Heart left ventricle (tissue), 16 donors: ENCODE measurements around the gene PCP4. TPM values are rescaled to one million over a fixed set of nuclear protein-coding genes. Genes with fewer than 3 reads are reported as not detected.

ENCODE experiments used
- ATAC-seq, 4 donors: fragments of 200-7000 bp; cut with Tn5 transposase; one replicate each; pipeline ENCODE4 v1.9.1; 2020 to 2022; ENCODE audit warnings: moderate library complexity in 4 of 4, mild to moderate bottlenecking in 3 of 4, moderate number of reproducible peaks in 1 of 4
- DNase-seq, 5 donors: peaks; one replicate each; pipeline ENCODE4 v3.0.0-alpha.2; 2020
- H3K27ac ChIP-seq, 12 donors: fragments of 200-600 bp; sonication (generic) in 4 of 12; one replicate each; pipeline versions ENCODE4 v1.5.0 to v1.8.0; 2016 to 2022; ENCODE audit warnings: mild to moderate bottlenecking in 2 of 12
- H3K27me3 ChIP-seq, 9 donors: fragments of 200-600 bp; sonication (generic) in 2 of 9; one replicate each; pipeline versions ENCODE4 v1.5.1 to v1.8.0; 2016 to 2022; ENCODE audit warnings: mild to moderate bottlenecking in 3 of 9
- H3K36me3 ChIP-seq, 9 donors: fragments of 200-600 bp; sonication (generic) in 2 of 9; one replicate each; pipeline versions ENCODE4 v1.5.0 to v1.8.0; 2018 to 2022; ENCODE audit warnings: mild to moderate bottlenecking in 2 of 9
- H3K4me1 ChIP-seq, 12 donors: fragments of 200-600 bp; sonication (generic) in 4 of 12; one replicate each; pipeline versions ENCODE4 v1.5.0 to v1.8.0; 2016 to 2022; ENCODE audit warnings: mild to moderate bottlenecking in 3 of 12
- H3K4me3 ChIP-seq, 12 donors: fragments of 200-600 bp; sonication (generic) in 4 of 12; one replicate each; pipeline versions ENCODE4 v1.5.0 to v1.8.0; 2017 to 2022; ENCODE audit warnings: mild to moderate bottlenecking in 9 of 12, moderate library complexity in 4 of 12
- H3K9me3 ChIP-seq, 12 donors: fragments of 200-600 bp; sonication (generic) in 4 of 12; one replicate each; pipeline versions ENCODE4 v1.5.0 to v1.8.0; 2016 to 2022; ENCODE audit warnings: mild to moderate bottlenecking in 1 of 12
- POLR2A ChIP-seq, 2 donors: fragments of 450-650 bp; IDR thresholded peaks; one replicate each; pipeline ENCODE4 v1.6.1; 2017; ENCODE audit warnings: antibody characterized with exemption in 2 of 2, mild to moderate bottlenecking in 2 of 2, moderate library complexity in 2 of 2
- whole genome bisulfite sequencing, 4 donors: extraction: QIAGEN DNeasy Blood & Tissue Kit in 2 of 4; methylation state at CpG; one replicate each; pipeline versions ENCODE4 v1.1.5 to v1.1.7; 2013 to 2018; 5-methylcytosine and 5-hydroxymethylcytosine counted together
- intact Hi-C, 10 donors: fragments of 100-400 bp; cut with DNase I; formaldehyde crosslinking; loops; one replicate each; pipeline versions ENCODE4 v1.11.1 to v1.14.2; 2022
- polyA plus RNA-seq, 2 donors: library from polyadenylated mRNA; stranded (reverse); fragments of 200-250 nt; gene quantifications; one replicate each; pipeline ENCODE4 v1.2.3, GENCODE V29; 2013
- total RNA-seq, 9 donors: library from RNA; depleted of rRNA in 2 of 9; stranded (reverse); fragments of >200 nt in 2 of 9; fragmentation: NEBNext Ultra II Directional in 3 of 9; extraction: Animal tissue kit (Norgen Biotek cat#: 25700) in 3 of 9; gene quantifications; one replicate each; pipeline versions ENCODE4 v1.1.0 to v1.2.4, GENCODE V29; 2016 to 2023
- TF ChIP-seq, protein P1 (sequence below), 12 donors: fragments of 200-600 bp; sonication (generic) in 4 of 12; IDR thresholded peaks; one replicate each; pipeline versions ENCODE4 v1.5.0 to v1.8.0; 2018 to 2022; ENCODE audit warnings: antibody characterized with exemption in 12 of 12, mild to moderate bottlenecking in 5 of 12
- donor health status: ischemic (EF 13 %, LVEDD 7.1; RV severe dilation, severe dysfunction).
- donor health status: healthy with polysubstance abuse.
- donor health status: DM: no; HTN: yes; CAD: no.
- donor health status: DM: no; HTN: no; CAD: no.
- donor health status: ischemic (EF 25% LVEDD 6.9; RV normal size, moderate dysfunction).
- donor health status: ischemic (EF 25% LVEDD 5.7; RV mildly dilated, moderate dysfunction).
- donor health status: healthy.
- donor health status: DM: yes; HTN: yes; CAD: no.
- donor health status: ischemic (EF 35%, LVEDD 5.7; RV mildly dilated, moderate dysfunction).
- donor health status: nonischemic (EF 11% LVEDD 7.7; RV severe dilation, severe dysfunction).
- donor health status: DM: yes; HTN: yes; CAD: no.
- donor health status: PGD.
- donor health status: ischemic (EF 29% LVEDD 5.4; RV normal size, mild dysfunction).
- donor health status: nonischemic (EF 23%, LVEDD 6.1; RV moderate dilation, normal function).

PCP4 gene
- total and polyA plus RNA-seq, 11 donors, result 0.64 to 9.6 (median 3.9) TPM

DNA sequence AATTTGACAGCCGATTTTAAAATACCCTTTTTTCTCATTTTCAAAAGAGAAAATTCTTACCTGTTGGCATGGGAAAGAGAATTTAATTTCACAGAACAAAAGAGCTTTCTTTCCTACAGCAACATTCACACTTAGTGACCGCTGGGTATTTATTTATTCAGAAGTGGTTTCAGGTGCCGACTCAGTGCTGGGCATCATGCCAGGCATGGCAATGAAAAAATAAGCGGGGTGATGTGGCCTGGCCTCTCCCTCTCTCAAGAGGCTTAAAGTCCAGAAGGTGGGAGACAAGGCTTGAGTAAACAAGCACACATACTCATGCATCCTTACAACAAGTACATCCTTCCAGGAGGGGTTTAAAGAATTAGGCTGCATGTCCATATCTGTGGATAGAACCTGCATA, 4.1 kb upstream of the PCP4 start:
- no peak for DNase-seq
- H3K27ac ChIP-seq, result no peak overlapping the region
- no peaks in the 10 kb centered on the region for H3K4me1 ChIP-seq
- H3K27me3 ChIP-seq, result no peaks in the 10 kb centered on the region
- no peak for ATAC-seq
- H3K4me3 ChIP-seq, result no peak overlapping the region
- no peaks in the 10 kb centered on the region for H3K36me3 ChIP-seq
- no peak for TF ChIP-seq POLR2A (IDR thresholded peaks at IDR 0.05)
- TF ChIP-seq, protein P1, sequence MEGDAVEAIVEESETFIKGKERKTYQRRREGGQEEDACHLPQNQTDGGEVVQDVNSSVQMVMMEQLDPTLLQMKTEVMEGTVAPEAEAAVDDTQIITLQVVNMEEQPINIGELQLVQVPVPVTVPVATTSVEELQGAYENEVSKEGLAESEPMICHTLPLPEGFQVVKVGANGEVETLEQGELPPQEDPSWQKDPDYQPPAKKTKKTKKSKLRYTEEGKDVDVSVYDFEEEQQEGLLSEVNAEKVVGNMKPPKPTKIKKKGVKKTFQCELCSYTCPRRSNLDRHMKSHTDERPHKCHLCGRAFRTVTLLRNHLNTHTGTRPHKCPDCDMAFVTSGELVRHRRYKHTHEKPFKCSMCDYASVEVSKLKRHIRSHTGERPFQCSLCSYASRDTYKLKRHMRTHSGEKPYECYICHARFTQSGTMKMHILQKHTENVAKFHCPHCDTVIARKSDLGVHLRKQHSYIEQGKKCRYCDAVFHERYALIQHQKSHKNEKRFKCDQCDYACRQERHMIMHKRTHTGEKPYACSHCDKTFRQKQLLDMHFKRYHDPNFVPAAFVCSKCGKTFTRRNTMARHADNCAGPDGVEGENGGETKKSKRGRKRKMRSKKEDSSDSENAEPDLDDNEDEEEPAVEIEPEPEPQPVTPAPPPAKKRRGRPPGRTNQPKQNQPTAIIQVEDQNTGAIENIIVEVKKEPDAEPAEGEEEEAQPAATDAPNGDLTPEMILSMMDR (IDR thresholded peaks at IDR 0.05), result no peak
- intact Hi-C loops, result loop anchor here in 1 of 10 donors (10.0 kb wide), 1 partner anchor 262 kb away; no protein-coding TSS in a partner anchor
- 40 to 53% (median 48%) methylated on average over 4 of the region's 4 CpGs for WGBS, 4 donors
- no peaks in the 10 kb centered on the region for H3K9me3 ChIP-seq

DNA sequence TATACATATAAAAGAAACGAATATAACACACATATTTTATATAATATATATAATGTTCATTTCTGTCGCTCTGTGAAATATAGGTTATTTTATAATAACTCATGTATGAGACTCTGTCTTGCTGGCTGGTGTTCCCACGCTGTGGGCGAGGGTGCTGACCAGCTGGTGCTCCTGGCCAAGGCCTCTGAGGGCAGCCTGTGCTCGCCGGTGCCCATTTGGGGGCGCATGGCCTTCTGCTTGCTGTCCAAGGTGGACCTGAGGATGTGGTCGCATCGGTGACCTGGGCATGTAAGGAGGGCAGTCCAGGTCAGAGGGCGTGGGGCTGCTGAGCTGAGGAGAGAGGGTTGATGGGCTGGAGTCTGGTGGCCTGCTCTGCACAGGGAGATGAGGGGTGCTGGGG, 1.1 kb upstream of the PCP4 start:
- TF ChIP-seq, protein P1 (IDR thresholded peaks at IDR 0.05), result no peak
- TF ChIP-seq POLR2A (IDR thresholded peaks at IDR 0.05), result no peak
- DNase-seq (no peak), ATAC-seq (no peak)
- intact Hi-C loops, result loop anchor here in 9 of 10 donors (2.0 to 10.0 kb wide), 5 partner anchors 69 to 349 kb away; no protein-coding TSS in a partner anchor
- Histone ChIP-seq H3K36me3 (no peaks in the 10 kb centered on the region), H3K9me3 (no peaks in the 10 kb centered on the region), H3K27ac (no peak overlapping the region), H3K27me3 (no peaks in the 10 kb centered on the region), H3K4me3 (no peak overlapping the region), H3K4me1 (no peaks in the 10 kb centered on the region)
- 86 to 92% (median 90%) methylated on average over 10 of the region's 10 CpGs for WGBS, 4 donors

DNA sequence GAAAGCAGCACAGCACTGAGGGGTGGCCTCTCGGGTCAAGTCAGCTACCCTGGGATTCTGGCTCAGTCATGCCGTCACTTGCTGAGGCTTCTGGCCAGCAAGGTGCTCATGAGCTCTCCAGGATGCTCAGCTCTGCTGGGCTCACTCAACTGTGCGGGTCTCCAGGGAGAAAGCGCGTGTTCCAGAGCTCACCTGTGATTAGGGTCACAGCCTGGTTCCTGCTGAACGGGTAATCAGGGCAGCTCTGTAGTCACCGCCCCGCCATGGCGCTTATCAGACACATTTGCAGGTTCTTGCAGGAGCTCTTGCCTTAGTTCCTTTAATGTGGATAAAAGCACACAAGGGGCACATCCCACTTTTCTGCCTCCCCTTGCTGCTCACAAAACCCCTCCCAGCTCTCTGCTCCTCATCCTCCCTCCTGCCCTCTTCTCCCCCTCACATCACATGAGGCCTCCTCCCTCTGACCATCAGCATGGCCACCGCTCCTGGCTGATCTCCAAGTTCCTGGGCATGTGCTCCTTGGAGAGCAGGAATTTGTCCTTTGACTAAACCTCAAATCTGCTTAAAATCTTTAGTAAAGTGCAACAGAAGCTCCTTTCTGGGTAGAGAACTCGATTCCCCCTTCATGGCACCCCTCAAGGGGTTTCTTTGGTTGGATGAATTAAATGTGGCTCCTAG, 2.0 kb downstream of the PCP4 start:
- ATAC-seq (no peak), DNase-seq (no peak)
- H3K27ac ChIP-seq, result peak overlapping the region in 1 of 12 donors; percentile 62
- intact Hi-C loops, result loop anchor here in 8 of 10 donors (2.0 to 10.0 kb wide), 5 partner anchors 72 to 352 kb away; no protein-coding TSS in a partner anchor
- H3K4me3 ChIP-seq, result no peak overlapping the region
- H3K27me3 ChIP-seq, result no peaks in the 10 kb centered on the region
- 81 to 83% (median 81%) methylated on average over 11 of the region's 11 CpGs for WGBS, 4 donors
- TF ChIP-seq, protein P1 (IDR thresholded peaks at IDR 0.05), result no peak
- TF ChIP-seq POLR2A (IDR thresholded peaks at IDR 0.05), result no peak
- H3K36me3 ChIP-seq, result no peaks in the 10 kb centered on the region
- no peaks in the 10 kb centered on the region for H3K9me3 ChIP-seq
- no peaks in the 10 kb centered on the region for H3K4me1 ChIP-seq

DNA sequence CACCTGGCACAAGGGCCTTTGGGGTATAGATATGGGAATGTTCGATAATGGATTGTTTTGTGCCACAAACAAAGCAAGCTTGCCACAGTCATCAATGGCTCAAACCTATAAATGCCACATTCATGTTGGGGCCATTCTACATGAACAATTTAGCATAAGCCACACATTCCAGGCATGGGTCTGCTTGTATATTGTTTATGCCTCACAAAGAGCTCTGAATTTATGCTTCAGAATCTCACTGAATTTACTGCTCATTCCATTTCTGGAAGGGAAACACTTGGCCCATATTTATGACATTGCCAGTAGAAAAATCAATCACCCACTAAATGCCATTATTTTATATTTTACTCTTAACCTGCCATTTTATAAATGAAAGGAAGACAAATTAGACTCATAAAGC, 6.4 kb downstream of the PCP4 start:
- Histone ChIP-seq H3K27ac (no peak overlapping the region), H3K4me3 (no peak overlapping the region), H3K9me3 (no peaks in the 10 kb centered on the region), H3K36me3 (no peaks in the 10 kb centered on the region), H3K4me1 (no peaks in the 10 kb centered on the region), H3K27me3 (no peaks in the 10 kb centered on the region)
- no peak for TF ChIP-seq POLR2A (IDR thresholded peaks at IDR 0.05)
- ATAC-seq (no peak), DNase-seq (no peak)
- intact Hi-C loops, result no loop called here
- WGBS, 4 donors, result 87 to 100% (median 91%) methylated on average over 1 of the region's 1 CpG
